GM18502 (cell line): ENCODE data around the gene PCSK4.
"Not testable (repeated sequence)": the region's sequence is repeated elsewhere in the genome, so short reads cannot be mapped to it uniquely, and the experiment has no call there.

Experiments used
- ATAC-seq: cut with Tn5 transposase; IDR thresholded peaks from one replicate; pipeline ENCODE4 v1.9.1; 2021; ENCODE audit warnings: mild to moderate bottlenecking; ENCODE audit not compliant: unreplicated experiment, poor library complexity

The PCSK4 gene

DNA sequence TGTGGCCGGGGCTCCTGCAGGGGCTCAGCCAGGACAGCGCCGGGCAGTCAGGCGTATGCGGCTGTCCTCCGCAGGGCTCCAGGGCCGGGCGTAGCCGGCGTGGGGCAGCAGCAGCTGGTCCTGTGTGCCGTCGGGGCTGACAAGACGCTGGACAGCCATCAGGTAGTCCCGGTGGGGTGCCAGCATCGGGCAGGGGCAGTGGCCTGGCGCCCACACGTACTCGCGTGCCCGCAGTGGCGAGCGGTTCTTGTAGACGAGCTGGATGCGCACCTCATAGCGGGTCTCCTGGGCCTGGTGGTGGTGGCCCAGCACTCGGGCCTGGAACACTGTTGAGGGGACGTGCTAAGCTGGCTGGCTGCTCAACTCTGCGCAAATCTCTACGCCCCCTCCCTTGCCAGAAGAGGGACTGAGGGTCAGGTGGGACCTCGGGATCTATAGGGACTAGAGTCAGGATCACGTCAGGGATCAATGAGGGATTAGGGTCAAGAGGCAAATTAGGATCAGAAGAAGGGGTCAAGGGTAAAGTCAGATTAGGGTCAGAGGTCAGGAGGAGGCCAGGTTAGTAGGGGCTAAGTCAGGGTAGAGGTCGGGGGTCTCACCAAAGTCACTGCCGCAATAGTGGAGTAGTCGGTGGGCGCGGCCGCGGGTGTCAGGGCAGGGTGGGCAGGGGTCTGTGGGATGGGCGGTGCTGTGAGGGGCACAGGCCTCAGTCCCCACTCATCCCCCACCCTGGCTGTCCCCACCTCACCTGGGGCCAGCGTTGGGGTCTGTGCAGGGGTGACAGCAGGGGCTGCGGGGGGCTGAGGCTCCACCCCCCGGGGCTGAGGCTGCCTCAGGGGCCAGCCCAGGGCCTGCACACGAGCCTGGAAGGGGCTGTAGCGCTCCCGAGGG, 16.1 kb upstream of the PCSK4 start:
- ATAC-seq: no peak

- ATAC-seq: no peak
These were observed 14.9 kb upstream of the PCSK4 start for GRCh38 chr19:1505012-1505411.

GRCh38 chr19:1503925-1504773, 14.0 kb upstream of the PCSK4 start:
- no peak for ATAC-seq

DNA sequence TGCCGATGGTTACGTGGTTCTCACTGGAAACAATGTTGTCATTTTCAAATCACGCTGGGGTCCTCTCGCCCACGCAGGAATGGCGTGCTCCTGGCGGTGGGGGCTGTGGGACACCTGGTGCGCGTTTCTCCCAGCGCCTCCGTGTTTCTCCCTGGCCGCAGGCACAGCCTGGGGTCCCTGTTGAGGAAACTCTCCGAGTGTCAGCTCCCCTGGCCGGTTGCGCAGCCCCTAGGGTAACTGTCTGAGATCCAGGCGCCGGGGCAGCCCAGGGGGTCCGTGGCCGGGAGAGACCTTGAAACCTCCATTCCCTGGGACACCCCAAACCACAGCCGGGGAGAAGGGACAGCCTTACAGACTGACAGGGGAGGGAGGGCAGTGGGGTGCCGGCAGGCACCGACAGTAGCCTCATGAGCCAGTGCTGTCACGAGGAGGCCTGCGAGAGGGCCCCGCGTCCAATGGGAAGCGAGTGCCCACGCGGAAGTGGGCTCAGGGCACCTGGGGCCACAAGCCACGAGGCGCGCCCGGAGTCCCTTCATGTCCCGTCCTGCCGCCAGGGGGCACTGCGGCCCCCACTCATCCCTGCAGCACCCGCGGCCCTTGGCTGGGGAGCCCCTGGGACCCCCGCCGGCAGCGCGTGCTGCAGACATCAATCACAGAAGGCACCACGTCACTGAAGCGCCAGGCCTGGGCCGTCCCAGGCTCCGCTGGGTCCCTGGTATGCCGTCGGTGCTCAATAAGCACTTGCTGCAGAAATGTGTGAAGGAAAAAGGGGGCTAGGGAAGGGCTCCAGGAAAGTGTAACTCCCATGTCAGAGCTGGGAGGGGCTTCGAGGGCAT, 13.2 kb upstream of the PCSK4 start:
- no peak for ATAC-seq

DNA sequence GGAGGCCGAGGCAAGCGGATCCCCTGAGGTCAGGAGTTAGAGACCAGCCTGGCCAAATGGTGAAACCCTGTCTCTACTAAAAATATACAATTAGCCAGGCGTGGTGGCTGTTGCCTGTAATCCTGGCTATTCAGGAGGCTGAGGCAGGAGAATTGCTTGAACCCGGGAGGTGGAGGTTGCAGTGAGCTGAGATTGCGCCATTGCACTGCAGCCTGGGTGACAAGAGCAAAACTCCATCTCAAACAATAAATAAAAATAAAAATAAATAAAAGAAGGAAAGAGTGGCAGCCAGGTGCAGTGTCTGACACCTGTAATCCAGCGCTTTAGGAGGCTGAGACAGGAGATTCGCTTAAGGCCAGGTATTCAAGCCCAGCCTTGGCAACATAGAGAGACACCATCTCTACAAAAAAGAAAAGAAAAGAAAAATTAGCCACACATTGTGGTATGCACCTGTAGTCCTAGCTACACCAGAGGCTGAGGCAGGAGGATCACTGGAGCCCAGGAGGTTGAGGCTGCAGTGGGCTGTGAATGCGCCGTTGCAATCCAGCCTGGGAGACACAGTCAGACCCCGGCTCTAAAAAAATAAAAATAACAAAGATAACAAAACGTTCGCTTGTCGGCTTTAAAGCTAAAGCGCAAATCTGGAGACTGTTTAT, 12.4 kb upstream of the PCSK4 start:
- no peak for ATAC-seq

DNA sequence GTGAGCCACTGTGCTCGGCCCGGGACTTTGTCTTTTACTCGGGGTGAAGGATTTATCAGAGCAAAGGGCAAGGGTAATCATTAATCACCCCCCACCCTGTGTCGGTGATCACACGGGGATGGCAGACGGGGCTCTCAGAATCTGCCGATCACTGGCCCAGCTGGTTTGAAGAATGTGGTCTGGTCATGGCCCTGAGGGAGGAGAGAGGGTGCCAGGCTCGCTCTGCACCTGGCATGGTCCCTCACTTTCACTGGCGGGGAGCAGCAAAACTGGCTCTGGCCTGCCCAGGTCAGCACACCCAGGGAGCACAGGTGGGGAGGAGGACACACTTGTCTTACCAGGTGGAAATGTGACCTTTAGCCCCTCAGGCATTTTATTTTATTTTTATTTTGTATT, 11.0 kb upstream of the PCSK4 start:
- no peak for ATAC-seq

DNA sequence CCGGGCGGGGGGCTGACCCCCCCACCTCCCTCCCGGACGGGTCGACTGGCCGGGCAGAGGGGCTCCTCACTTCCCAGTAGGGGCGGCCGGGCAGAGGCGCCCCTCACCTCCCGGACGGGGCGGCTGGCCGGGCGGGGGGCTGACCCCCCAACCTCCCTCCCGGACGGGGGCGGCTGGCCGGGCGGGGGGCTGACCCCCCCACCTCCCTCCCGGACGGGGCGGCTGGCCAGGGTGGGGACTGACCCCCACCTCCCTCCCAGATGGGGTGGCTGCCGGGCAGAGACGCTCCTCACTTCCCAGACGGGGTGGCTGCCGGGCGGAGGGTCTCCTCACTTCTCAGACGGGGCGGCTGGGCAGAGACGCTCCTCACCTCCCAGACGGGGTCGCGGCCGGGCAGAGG, 9.1 kb upstream of the PCSK4 start:
- not testable (repeated sequence) for ATAC-seq

GRCh38 chr19:1497578-1498235, 7.6 kb upstream of the PCSK4 start:
- ATAC-seq: no peak

GRCh38 chr19:1496714-1497577, 6.8 kb upstream of the PCSK4 start:
- ATAC-seq: no peak

DNA sequence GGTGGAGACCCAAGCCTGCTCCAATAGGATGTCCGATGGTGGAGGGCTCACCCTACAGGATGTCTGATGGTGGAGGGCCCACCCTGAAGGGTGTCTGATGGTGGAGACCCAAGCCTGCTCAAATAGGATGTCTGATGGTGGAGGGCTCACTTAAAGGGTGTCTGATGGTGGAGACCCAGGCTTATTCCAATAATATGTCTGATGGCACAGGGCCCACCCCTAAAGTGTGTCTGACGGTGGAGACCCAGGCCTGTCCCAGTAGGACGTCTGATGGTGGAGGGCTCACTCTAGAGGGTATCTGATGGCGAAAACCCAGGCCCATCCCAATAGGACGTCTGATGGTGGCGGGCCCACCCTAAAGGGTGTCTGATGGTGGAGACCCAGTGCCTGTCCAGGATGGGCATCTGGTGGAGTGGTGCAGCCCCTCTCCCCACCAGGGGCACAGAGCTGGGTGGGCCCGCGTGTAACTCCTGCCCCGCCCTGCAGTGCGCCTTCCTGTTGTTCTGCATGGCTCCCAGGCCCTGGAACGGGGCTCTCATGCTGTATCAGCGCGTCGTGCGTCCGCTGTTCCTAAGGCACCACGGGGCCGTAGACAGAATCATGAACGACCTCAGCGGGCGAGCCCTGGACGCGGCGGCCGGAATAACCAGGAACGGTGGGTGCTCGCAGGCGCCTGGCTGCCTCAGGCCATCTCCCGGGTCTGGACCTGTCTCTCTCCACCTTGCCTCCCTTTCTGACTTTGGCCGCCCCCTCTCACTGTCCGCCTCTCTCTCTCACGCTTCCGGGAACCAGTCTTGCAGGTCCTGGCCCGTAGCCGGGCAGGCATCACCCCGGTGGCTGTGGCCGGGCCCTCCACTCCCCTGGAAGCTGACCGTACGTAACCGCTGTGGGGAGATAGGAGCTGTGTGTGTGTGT, 5.9 kb upstream of the PCSK4 start:
- no peak for ATAC-seq

GRCh38 chr19:1495051-1495798, 5.1 kb upstream of the PCSK4 start:
- ATAC-seq: no peak

GRCh38 chr19:1494115-1494815, 4.1 kb upstream of the PCSK4 start:
- ATAC-seq: no peak

- no peak for ATAC-seq
These were observed 2.4 kb upstream of the PCSK4 start for GRCh38 chr19:1492474-1493006.

- ATAC-seq: no peak
These were observed 1.7 kb upstream of the PCSK4 start for GRCh38 chr19:1491849-1492170.

- ATAC-seq: no peak
These were observed 1.1 kb upstream of the PCSK4 start, which contains the start of gene REEP6 for GRCh38 chr19:1491114-1491848. Gene REEP6, plus strand, starts transcription at chr19:1491181. Its CDS starts 89 bp downstream, at chr19:1491270.
